HepG2 (cell line): ENCODE measurements around the gene CDKN1A. TPM values are rescaled to one million over a fixed set of nuclear protein-coding genes. Genes with fewer than 3 reads are reported as not detected.

Source experiments
- AGO2 ChIP-seq: fragments of 200-400 bp; formaldehyde crosslinking; optimal IDR thresholded peaks from 2 replicates; pipeline ENCODE3; 2017; ENCODE audit warnings: mild to moderate bottlenecking, low read depth, low read length, moderate library complexity
- ATF7-NPFF ChIP-seq: sonication (generic); formaldehyde crosslinking; IDR thresholded peaks from 2 replicates; pipeline ENCODE4 v1.8.1; 2023; ENCODE audit warnings: mild to moderate bottlenecking, low read depth, missing genetic modification reagents, moderate library complexity
- BRCA1 ChIP-seq: sonication (generic); formaldehyde crosslinking; IDR thresholded peaks from 2 replicates; pipeline ENCODE4 v1.4.0; 2020; ENCODE audit warnings: missing genetic modification reagents
- CBX5 ChIP-seq: sonication (generic); formaldehyde crosslinking; IDR thresholded peaks from 2 replicates; pipeline ENCODE4 v1.4.0; 2020; ENCODE audit warnings: missing genetic modification reagents, borderline replicate concordance
- CENPX ChIP-seq: sonication (generic); formaldehyde crosslinking; IDR thresholded peaks from 2 replicates; pipeline ENCODE4 v1.9.0; 2021; ENCODE audit warnings: mild to moderate bottlenecking, missing genetic modification reagents, moderate library complexity
- CTCF ChIP-seq: sonication (generic); formaldehyde crosslinking; IDR thresholded peaks from 2 replicates; pipeline ENCODE4 v1.5.0; 2020; ENCODE audit warnings: mild to moderate bottlenecking, missing genetic modification reagents, moderate library complexity
- DR1 ChIP-seq: sonication (generic); formaldehyde crosslinking; IDR thresholded peaks from 2 replicates; pipeline ENCODE4 v1.8.0; 2021; ENCODE audit warnings: mild to moderate bottlenecking, missing genetic modification reagents, inconsistent platforms
- EP300 ChIP-seq, 3 experiments: sonication (generic) in 1 of 3; formaldehyde crosslinking in 1 of 3; IDR thresholded peaks; 2 replicates each; pipeline versions ENCODE4 v1.5.1 to v1.6.1; 2011 to 2020; ENCODE audit warnings: low read depth in 2 of 3, low read length in 2 of 3, borderline replicate concordance in 1 of 3, improper control_type of control experiment in 1 of 3, mild to moderate bottlenecking in 1 of 3, missing genetic modification reagents in 1 of 3, moderate library complexity in 1 of 3
- GRHL1 ChIP-seq: sonication (generic); formaldehyde crosslinking; conservative IDR thresholded peaks from 2 replicates; pipeline ENCODE4 v1.8.0; 2022; ENCODE audit warnings: missing genetic modification reagents
- NFE2 ChIP-seq: sonication (generic); formaldehyde crosslinking; IDR thresholded peaks from 2 replicates; pipeline ENCODE4 v1.4.0; 2020; ENCODE audit warnings: missing genetic modification reagents
- PAXIP1 ChIP-seq: sonication (generic); formaldehyde crosslinking; conservative IDR thresholded peaks from 2 replicates; pipeline ENCODE4 v1.4.0; 2020; ENCODE audit warnings: mild to moderate bottlenecking, missing genetic modification reagents, moderate library complexity
- RFXANK ChIP-seq: IDR thresholded peaks from 2 replicates; pipeline ENCODE4 v1.6.1; 2016
- ZMYM3 ChIP-seq: sonication (generic); formaldehyde crosslinking; IDR thresholded peaks from 2 replicates; pipeline ENCODE4 v1.5.1; 2020; ENCODE audit warnings: mild to moderate bottlenecking, missing genetic modification reagents
- ZNF687 ChIP-seq: sonication (generic); formaldehyde crosslinking; IDR thresholded peaks from 2 replicates; pipeline ENCODE4 v1.5.1; 2020; ENCODE audit warnings: mild to moderate bottlenecking, missing genetic modification reagents, moderate library complexity
- ZNF768 ChIP-seq: sonication (generic); formaldehyde crosslinking; IDR thresholded peaks from 2 replicates; pipeline ENCODE4 v1.4.0; 2020; ENCODE audit warnings: missing genetic modification reagents
- polyA plus RNA-seq, 8 experiments: library from polyadenylated mRNA; depleted of rRNA in 3 of 8; stranded (reverse) in 7 of 8; unstranded in 1 of 8; fragments of >200 nt; fragmentation: Illumina TruSeq in 4 of 8; extraction: Trizol in 4 of 8; gene quantifications; 2 replicates each; pipeline versions ENCODE4 v1.2.1 to v1.2.3, GENCODE V29; 2011 to 2016; ENCODE audit warnings: low read depth in 4 of 8, missing spikeins in 1 of 8, mixed read lengths in 1 of 8; ENCODE audit not compliant: insufficient read depth in 1 of 8
- total RNA-seq, 5 experiments: library from RNA; depleted of rRNA; stranded (reverse); fragments of >200 nt; fragmentation: Illumina TruSeq; extraction: Trizol; gene quantifications; 2 replicates each; pipeline ENCODE4 v1.2.3, GENCODE V29; 2016; ENCODE audit warnings: low read depth in 1 of 5

Gene CDKN1A
- total and polyA plus RNA-seq, 2 of the 13 experiments (the other 11 are each of a cell fraction or from before 2014, with no cell fraction given): 60.7 to 92.1 TPM

GRCh38 chr6:36666826-36667591, 11.5 kb upstream of the CDKN1A start (continued):
- TF ChIP-seq EP300 (IDR thresholded peaks at IDR 0.05; ENCODE audit: low read depth in 2 of 2, low read length in 2 of 2): peak; percentile 36 to 80; a peak in 2 of 4 replicates
- TF ChIP-seq EP300 (CRISPR knock-in tag; IDR thresholded peaks at IDR 0.05; ENCODE audit: borderline replicate concordance): peak; percentile 91
- peak; percentile 69; the same call in 1 of the 2 replicates for TF ChIP-seq BRCA1 (CRISPR knock-in tag)
- no peak for TF ChIP-seq NFE2 (CRISPR knock-in tag)
- peak; percentile 100 for TF ChIP-seq ZNF687 (CRISPR knock-in tag)
- peak; percentile 55 for TF ChIP-seq CTCF (CRISPR knock-in tag)
- no peak for TF ChIP-seq AGO2
- TF ChIP-seq RFXANK (CRISPR knock-in tag): no peak
- TF ChIP-seq ZNF768 (CRISPR knock-in tag): peak; percentile 82
- TF ChIP-seq ATF7-NPFF (CRISPR knock-in tag): peak; percentile 66; the same call in 1 of the 2 replicates
- TF ChIP-seq PAXIP1 (CRISPR knock-in tag): peak; percentile 81
- peak; percentile 99 for TF ChIP-seq CBX5 (CRISPR knock-in tag)
- TF ChIP-seq GRHL1 (CRISPR knock-in tag): no peak
- peak; percentile 48; the same call in 1 of the 2 replicates for TF ChIP-seq DR1 (CRISPR knock-in tag)
- peak; percentile 94 for TF ChIP-seq ZMYM3 (CRISPR knock-in tag)
- TF ChIP-seq CENPX: no peak
